Hematopoietic multipotent progenitor cell treated with erythropoietin and hydrocortisone succinate and interleukin-3 and kit ligand, for 8 days (in vitro differentiated cells): ENCODE data around the gene EIF3B.
A peak's percentile ranks its signal among the peaks of the same experiment; 100 is the strongest.
"Not testable (repeated sequence)": the region's sequence is repeated elsewhere in the genome, so short reads cannot be mapped to it uniquely, and the experiment has no call there.

Experiments
- DNase-seq: peaks from one replicate; pipeline ENCODE4 v3.0.0-alpha.2; 2015

The EIF3B gene

GRCh38 chr7:2403718-2404648, 49.4 kb downstream of the EIF3B start:
- DNase-seq = no peak

DNA sequence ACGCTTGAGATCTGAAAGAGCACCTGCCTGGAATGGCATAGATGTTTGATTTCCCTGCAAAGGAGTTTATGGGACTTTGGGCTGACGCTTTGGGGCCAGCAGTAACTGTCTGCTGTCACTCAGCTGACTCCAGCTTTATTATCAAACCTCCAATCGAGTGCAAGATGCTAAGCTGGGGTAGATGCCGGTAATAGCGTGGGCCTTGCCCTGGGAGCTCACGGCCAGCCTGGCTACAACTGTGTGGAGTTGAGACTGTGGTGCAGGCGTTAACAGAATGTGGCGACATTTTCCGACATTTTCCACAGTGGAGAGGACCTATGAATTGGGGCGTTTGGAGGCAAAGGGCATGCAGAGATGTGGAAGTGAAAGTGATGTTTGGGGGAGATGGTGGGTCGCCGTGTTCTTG, 50.1 kb downstream of the EIF3B start:
- peak; percentile 61 for DNase-seq

DNA sequence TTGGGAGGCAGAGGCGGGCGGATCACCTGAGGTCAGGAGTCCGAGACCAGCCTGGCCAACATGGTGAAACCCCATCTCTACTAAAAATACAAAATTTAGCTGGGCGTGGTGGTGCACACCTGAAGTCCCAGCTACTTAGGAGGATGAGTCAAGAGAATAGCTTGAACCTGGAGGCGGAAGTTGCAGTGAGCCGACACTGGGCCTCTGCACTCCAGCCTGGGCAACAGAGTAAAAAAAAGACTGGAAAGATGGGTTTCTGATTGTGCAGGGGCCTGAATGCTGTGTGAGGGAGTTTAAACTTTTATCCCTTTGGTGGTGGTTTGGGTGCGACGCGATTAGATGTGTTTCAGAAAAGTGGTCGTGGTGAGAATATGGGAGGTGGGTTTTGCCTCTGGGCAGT, 50.6 kb downstream of the EIF3B start:
- no peak for DNase-seq

DNA sequence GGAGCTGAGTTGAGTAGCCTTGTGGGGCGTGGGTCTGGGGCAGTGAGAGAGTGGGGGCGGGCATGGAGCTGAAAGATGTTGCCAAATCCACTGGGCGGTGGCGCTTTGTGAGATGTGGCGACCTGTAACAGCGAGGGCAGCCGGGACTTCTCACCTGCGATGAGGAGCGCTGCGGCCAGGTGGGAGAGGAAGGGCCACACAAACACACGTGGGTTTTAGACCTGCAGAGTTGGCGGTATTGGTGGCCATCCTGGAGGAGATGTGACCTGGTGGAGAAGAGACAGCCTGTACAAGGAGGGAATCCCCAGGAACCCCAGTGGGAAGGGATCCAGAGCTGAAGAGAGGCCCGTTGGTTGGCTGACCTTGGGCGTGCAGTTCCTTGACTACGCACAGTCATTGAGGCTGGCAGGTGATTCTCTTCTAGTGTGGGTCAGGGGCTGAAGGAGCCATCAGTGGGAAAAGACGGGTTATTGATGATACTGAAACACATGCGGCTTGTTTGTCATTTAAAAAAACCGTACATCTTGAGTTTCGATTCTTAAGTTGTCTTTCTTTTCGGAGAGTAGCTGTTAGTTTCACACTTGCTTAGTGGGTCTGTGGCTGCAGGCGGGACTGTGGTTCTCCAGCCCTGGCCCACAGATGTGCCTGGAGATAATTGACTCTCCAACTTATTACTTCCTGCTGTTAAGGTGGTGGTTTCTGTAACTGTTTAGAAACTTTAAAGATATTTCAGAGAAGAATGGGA, 51.1 kb downstream of the EIF3B start:
- peak; percentile 86 for DNase-seq

DNA sequence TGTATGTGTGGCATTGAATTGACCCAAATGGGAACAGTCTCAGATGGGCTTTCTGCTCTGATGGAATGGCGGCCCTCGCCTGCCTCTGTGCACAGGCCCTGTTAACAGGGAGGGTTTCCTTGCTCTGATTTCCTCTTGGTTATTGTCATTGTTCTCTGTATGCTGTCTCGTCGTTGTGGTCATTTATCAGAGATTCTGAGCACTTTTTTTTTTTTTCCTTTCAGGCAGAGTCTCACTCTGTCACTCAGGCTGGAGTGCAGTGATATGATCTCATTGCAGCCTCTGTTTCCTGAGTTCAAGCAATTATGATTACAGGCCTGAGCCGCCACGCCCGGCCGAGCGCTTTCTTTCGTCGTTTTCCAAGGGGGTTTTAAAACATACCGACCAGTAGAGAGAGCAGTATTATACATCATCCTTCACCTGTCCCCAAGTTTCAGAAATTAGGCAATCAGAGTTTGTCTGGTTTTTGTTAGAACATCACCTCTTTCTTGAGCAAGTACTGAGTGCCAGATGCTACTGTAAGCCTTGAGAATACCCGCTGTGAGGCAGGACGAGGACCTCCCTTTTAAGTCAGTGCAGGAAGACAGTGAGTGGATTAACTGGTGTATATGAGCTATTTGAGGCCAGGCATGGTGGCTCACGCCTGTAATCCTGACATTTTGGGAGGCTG, 55.3 kb downstream of the EIF3B start:
- peak; percentile 62 for DNase-seq

- no peak for DNase-seq
These were observed 56.4 kb downstream of the EIF3B start for GRCh38 chr7:2411049-2411448.

- no peak for DNase-seq
These were observed 57.4 kb downstream of the EIF3B start for GRCh38 chr7:2411815-2412586.

DNA sequence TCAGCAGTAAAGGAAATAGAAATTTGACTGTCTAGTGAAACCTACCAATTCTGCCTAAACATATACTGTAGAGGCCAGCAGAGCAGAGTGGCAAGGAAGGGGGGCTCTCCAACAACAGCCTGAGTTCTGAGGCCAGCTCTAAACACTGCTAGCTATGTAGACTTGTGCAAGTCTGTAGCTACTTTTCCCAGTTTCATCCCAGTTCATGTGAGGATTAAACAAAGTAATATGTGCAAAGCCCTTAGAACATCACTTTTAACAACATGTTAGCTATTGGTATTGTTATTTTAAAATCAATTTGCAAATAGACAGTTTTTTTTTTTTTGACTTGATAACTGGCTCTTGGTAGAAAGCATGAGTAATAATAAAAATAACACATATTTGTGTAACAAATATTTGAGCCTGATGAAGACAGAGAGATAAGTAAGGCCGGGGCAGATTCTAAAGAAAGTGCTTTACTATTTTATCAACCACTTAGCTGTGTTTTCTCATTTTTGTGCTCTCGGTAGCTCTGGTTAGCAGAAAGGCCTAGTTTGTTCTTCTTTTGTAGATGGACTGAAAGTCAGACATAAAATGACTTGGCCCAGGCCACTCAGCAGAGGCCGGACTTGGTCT, 58.1 kb downstream of the EIF3B start:
- DNase-seq = no peak

GRCh38 chr7:2416063-2416462, 61.4 kb downstream of the EIF3B start:
- no peak for DNase-seq

GRCh38 chr7:2416650-2417049, 62.0 kb downstream of the EIF3B start:
- DNase-seq = no peak

DNA sequence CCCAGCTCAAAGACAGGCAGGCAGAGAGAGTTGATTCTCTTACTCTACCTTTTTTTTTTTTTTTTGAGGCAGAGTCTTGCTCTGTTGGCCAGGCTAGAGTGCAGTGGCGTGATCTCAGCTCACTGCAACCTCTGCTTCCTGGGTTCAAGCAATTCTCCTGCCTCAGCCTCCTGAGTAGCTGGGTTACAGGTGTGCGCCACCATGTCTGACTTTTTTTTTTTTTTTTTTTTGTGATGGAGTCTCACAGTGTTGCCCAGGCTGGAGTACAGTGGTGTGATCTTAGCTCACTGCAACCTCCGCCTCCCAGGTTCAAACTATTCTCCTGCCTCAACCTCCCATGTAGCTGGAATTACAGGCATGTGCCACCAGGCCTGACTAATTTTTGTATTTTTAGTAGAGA, 62.6 kb downstream of the EIF3B start:
- DNase-seq = not testable (repeated sequence)

- DNase-seq = no peak
These were observed 63.4 kb downstream of the EIF3B start for GRCh38 chr7:2417981-2418481.

DNA sequence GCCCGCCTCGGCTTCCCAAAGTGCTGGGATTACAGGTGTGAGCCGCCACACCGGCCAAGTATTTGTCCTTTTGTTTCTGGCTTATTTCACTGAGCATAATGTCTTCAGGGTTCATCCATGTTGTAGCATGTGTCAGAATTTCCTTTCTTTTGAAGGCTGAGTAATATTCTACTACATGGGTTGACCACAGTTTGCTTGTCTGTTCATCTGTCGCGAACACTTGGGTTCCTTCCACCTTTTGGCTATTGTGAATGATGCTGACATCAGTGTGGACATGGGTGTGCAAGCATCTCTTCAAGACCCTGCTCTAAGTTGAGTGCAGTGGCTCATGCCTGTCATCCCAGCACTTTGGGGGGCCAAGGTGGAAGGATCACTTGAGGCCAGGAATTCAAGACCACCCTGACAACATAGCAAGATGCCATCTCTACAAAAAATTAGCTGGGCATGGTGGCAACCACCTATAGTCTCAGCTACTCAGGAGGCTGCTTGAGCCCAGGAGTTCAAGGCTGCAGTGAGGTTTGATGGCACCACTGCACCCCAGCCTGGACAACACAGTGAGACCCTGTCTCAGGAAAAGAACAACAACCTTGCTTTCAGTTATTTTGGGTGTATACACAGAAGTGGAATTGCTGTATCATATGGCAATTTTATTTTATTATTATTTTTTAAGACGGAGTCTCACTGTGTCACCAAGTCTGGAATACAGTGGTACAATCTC, 65.7 kb downstream of the EIF3B start:
- DNase-seq = no peak

- DNase-seq = no peak
These were observed 67.3 kb downstream of the EIF3B start for GRCh38 chr7:2421943-2422310.

- DNase-seq = no peak
These were observed 71.1 kb downstream of the EIF3B start for GRCh38 chr7:2425749-2426148.
